Measurements from ENCODE around the gene RNLS. TPM values are rescaled to one million over a fixed set of nuclear protein-coding genes. Genes with fewer than 3 reads are reported as not detected.

Gene RNLS
- total RNA-seq, 1 experiment from 2014 or later: not detected

GRCh38 chr10:88542522-88542921, 40.6 kb downstream of the RNLS start:
- Histone ChIP-seq H3K27ac (ENCODE audit: low read depth, low read length) (no peak overlapping the region), H3K9me2 (ENCODE audit: insufficient read depth) (no peaks in the 10 kb centered on the region), H3K9ac (ENCODE audit: low read length) (no peak overlapping the region), H4K20me1 (ENCODE audit: insufficient read depth) (no peaks in the 10 kb centered on the region), H3K4me3 (replicated peaks in 1 of 2; ENCODE audit: low read depth in 1 of 2, low read length in 2 of 2) (no peak overlapping the region), H3K27me3 (ENCODE audit: insufficient read depth, low read length) (no peaks in the 10 kb centered on the region), H2AFZ (ENCODE audit: low read depth, low read length, poor library complexity, severe bottlenecking) (no peak overlapping the region), H3K79me2 (ENCODE audit: insufficient read depth, low read length) (no peaks in the 10 kb centered on the region), H3K4me2 (ENCODE audit: low read length) (no peak overlapping the region), H3K4me1 (ENCODE audit: control insufficient read depth in 1 of 2, insufficient read depth in 2 of 2, low read length in 2 of 2) (no peaks in the 10 kb centered on the region), H3K36me3 (ENCODE audit: control insufficient read depth in 1 of 2, insufficient read depth in 2 of 2, low read length in 2 of 2) (no peaks in the 10 kb centered on the region), H3K9me3 (ENCODE audit: control insufficient read depth in 1 of 2, insufficient read depth in 1 of 2, low read depth in 1 of 2, low read length in 2 of 2) (no peaks in the 10 kb centered on the region)
- POLR2A ChIA-PET: no interaction called here
- intact Hi-C loops (cut with micrococcal nuclease): no loop called here
- ATAC-seq: no peak
- BruUV-seq (replicated peaks): no TSS peak
- DNase-seq (ENCODE audit: low read depth, low spot score): no peak
- RAD21 ChIA-PET (ENCODE audit: low non-redundant PET in 1 of 2, low total read pairs in 2 of 2, uncharacterized antibody in 2 of 2, unreplicated experiment in 2 of 2): no interaction called here
- TF ChIP-seq TCF7L2 (IDR thresholded peaks at IDR 0.05; ENCODE audit: borderline replicate concordance, extremely low read depth, insufficient read depth, insufficient read length): no peak
- no peak for TF ChIP-seq POLR2A (IDR thresholded peaks at IDR 0.05; ENCODE audit: borderline replicate concordance, extremely low read depth, insufficient read depth, insufficient read length)
- TF ChIP-seq SIN3A (IDR thresholded peaks at IDR 0.05; ENCODE audit: low read depth): no peak
- TF ChIP-seq YY1 (IDR thresholded peaks at IDR 0.05; ENCODE audit: extremely low read depth, insufficient replicate concordance, low read depth, low read length): no peak
- no peak for TF ChIP-seq EGR1 (IDR thresholded peaks at IDR 0.05; ENCODE audit: low read depth)
- no peak for TF ChIP-seq ZNF274 (IDR thresholded peaks at IDR 0.05; ENCODE audit: low read depth, low read length)
- no peak for TF ChIP-seq FOSL1 (IDR thresholded peaks at IDR 0.05; ENCODE audit: low read depth)
- no peak for TF ChIP-seq EZH2phosphoT487 (IDR thresholded peaks at IDR 0.05; ENCODE audit: borderline replicate concordance)
- CTCF ChIA-PET: no interaction called here

- Histone ChIP-seq H3K9me3 (ENCODE audit: control insufficient read depth in 1 of 2, insufficient read depth in 1 of 2, low read depth in 1 of 2, low read length in 2 of 2) (no peaks in the 10 kb centered on the region), H3K36me3 (ENCODE audit: control insufficient read depth in 1 of 2, insufficient read depth in 2 of 2, low read length in 2 of 2) (no peaks in the 10 kb centered on the region), H4K20me1 (ENCODE audit: insufficient read depth) (no peaks in the 10 kb centered on the region), H3K4me3 (replicated peaks in 1 of 2; ENCODE audit: low read depth in 1 of 2, low read length in 2 of 2) (no peak overlapping the region), H3K27ac (ENCODE audit: low read depth, low read length) (no peak overlapping the region), H3K9me2 (ENCODE audit: insufficient read depth) (no peaks in the 10 kb centered on the region), H3K9ac (ENCODE audit: low read length) (no peak overlapping the region), H3K4me2 (ENCODE audit: low read length) (no peak overlapping the region), H3K4me1 (ENCODE audit: control insufficient read depth in 1 of 2, insufficient read depth in 2 of 2, low read length in 2 of 2) (no peaks in the 10 kb centered on the region), H3K27me3 (ENCODE audit: insufficient read depth, low read length) (no peaks in the 10 kb centered on the region), H2AFZ (ENCODE audit: low read depth, low read length, poor library complexity, severe bottlenecking) (no peak overlapping the region), H3K79me2 (ENCODE audit: insufficient read depth, low read length) (no peaks in the 10 kb centered on the region)
- DNase-seq (ENCODE audit: low read depth, low spot score) (no peak), ATAC-seq (no peak)
- BruUV-seq (replicated peaks): no TSS peak
- intact Hi-C loops (cut with micrococcal nuclease): no loop called here
- RAD21 ChIA-PET (ENCODE audit: low non-redundant PET in 1 of 2, low total read pairs in 2 of 2, uncharacterized antibody in 2 of 2, unreplicated experiment in 2 of 2): no interaction called here
- TF ChIP-seq RAD21 (IDR thresholded peaks at IDR 0.05; ENCODE audit: low read depth) (no peak), SP1 (IDR thresholded peaks at IDR 0.05; ENCODE audit: low read depth) (no peak), POLR2AphosphoS5 (IDR thresholded peaks at IDR 0.05; ENCODE audit: low read depth, low read length) (no peak), SIN3A (IDR thresholded peaks at IDR 0.05; ENCODE audit: low read depth) (no peak), EZH2phosphoT487 (IDR thresholded peaks at IDR 0.05; ENCODE audit: borderline replicate concordance) (no peak), CEBPB (IDR thresholded peaks at IDR 0.05; ENCODE audit: low read depth) (no peak), EZH2 (IDR thresholded peaks at IDR 0.05) (no peak), EGR1 (IDR thresholded peaks at IDR 0.05; ENCODE audit: low read depth) (no peak), YY1 (IDR thresholded peaks at IDR 0.05; ENCODE audit: extremely low read depth, insufficient replicate concordance, low read depth, low read length) (no peak), JUND (IDR thresholded peaks at IDR 0.05) (no peak), POLR2A (IDR thresholded peaks at IDR 0.05; ENCODE audit: borderline replicate concordance, extremely low read depth, insufficient read depth, insufficient read length) (no peak), SRF (IDR thresholded peaks at IDR 0.05; ENCODE audit: low read depth) (no peak), CBX3 (IDR thresholded peaks at IDR 0.05; ENCODE audit: low read depth) (no peak)
- CTCF ChIA-PET: no interaction called here
- POLR2A ChIA-PET: no interaction called here
Observed at GRCh38 chr10:88541116-88541626, 41.9 kb downstream of the RNLS start.

Data from HCT116 (cell line).